ENCODE data around the gene TBX2. TPM values are rescaled to one million over a fixed set of nuclear protein-coding genes. Genes with fewer than 3 reads are reported as not detected.
A peak's percentile ranks its signal among the peaks of the same experiment; 100 is the strongest.

Gene TBX2
- total and polyA plus RNA-seq, 2 of the 13 experiments (the other 11 are each of a cell fraction or from before 2014, with no cell fraction given), result 2.8 to 15.3 TPM

DNA sequence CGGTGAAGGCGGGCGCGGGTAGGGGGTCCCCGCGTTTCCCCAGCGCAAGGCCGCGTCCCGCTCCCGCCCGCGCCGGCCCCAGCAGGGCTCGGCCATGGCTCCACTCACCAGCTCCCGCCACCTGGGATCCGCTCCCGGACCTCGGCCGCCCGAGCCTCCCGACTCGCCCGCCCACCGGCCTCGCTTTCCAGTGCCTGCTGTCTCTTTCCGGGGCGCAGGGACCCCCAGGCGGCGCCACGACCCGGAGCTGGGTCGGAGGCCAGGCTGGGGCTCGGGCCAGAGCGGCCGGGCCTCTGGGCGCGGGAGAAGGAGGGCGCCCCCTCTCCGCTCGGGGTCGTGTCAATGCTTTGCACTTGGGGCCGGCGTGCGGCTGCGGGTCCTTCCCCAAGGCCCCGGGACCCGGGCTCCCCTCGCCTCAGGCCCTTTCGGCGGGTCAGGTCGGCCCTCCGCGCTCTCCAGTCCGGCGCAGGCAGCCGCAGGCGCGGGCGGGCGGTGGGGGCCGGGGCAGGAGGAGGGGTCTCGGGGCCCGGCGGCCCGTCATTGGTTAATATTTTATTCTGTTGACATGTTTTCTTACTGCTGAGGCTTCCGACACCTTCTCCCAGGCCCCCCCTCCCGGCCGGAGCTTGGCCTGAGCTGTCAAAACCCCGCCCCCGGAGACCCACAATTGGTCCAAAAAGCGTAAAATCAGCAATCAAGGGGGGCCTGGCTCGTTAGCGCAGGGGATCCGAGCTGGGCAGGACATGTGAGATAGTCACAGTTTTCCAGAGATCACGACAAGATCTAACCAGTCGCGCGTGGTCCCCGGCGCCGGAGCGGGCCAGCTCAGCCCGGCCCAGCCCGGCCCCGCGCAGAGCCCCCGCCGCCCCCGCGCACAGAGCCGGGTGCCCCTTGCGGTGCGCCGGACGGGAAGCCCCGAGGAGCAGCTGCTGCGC lies at the start of gene TBX2 (continued):
- TF ChIP-seq, protein P1, sequence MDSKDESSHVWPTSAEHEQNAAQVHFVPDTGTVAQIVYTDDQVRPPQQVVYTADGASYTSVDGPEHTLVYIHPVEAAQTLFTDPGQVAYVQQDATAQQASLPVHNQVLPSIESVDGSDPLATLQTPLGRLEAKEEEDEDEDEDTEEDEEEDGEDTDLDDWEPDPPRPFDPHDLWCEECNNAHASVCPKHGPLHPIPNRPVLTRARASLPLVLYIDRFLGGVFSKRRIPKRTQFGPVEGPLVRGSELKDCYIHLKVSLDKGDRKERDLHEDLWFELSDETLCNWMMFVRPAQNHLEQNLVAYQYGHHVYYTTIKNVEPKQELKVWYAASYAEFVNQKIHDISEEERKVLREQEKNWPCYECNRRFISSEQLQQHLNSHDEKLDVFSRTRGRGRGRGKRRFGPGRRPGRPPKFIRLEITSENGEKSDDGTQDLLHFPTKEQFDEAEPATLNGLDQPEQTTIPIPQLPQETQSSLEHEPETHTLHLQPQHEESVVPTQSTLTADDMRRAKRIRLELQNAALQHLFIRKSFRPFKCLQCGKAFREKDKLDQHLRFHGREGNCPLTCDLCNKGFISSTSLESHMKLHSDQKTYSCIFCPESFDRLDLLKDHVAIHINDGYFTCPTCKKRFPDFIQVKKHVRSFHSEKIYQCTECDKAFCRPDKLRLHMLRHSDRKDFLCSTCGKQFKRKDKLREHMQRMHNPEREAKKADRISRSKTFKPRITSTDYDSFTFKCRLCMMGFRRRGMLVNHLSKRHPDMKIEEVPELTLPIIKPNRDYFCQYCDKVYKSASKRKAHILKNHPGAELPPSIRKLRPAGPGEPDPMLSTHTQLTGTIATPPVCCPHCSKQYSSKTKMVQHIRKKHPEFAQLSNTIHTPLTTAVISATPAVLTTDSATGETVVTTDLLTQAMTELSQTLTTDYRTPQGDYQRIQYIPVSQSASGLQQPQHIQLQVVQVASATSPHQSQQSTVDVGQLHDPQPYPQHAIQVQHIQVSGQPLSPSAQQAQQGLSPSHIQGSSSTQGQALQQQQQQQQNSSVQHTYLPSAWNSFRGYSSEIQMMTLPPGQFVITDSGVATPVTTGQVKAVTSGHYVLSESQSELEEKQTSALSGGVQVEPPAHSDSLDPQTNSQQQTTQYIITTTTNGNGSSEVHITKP (CRISPR knock-in tag; IDR thresholded peaks at IDR 0.05; ENCODE audit: low read depth), result no peak
- TF ChIP-seq ZNF124 (CRISPR knock-in tag; IDR thresholded peaks at IDR 0.05) (no peak; the same call in 1 of the 2 replicates), PLRG1 (conservative IDR thresholded peaks at IDR 0.05) (no peak), ZNF747 (CRISPR knock-in tag; IDR thresholded peaks at IDR 0.05; ENCODE audit: borderline replicate concordance) (no peak; the same call in 1 of the 2 replicates), KDM1A (CRISPR knock-in tag; IDR thresholded peaks at IDR 0.05) (no peak), HNRNPUL1 (IDR thresholded peaks at IDR 0.05; ENCODE audit: low read depth, low read length) (no peak), HOXA7 (CRISPR knock-in tag; IDR thresholded peaks at IDR 0.05) (no peak), ZNF639 (CRISPR knock-in tag; conservative IDR thresholded peaks at IDR 0.05) (peak; percentile 36; the same call in 1 of the 2 replicates), ZNF788 (CRISPR knock-in tag; IDR thresholded peaks at IDR 0.05; ENCODE audit: borderline replicate concordance) (peak; percentile 57; the same call in 1 of the 2 replicates), KDM5A (IDR thresholded peaks at IDR 0.05; ENCODE audit: borderline replicate concordance, low read length) (peak; percentile 61; the same call in 1 of the 2 replicates), ZSCAN31 (CRISPR knock-in tag; IDR thresholded peaks at IDR 0.05; ENCODE audit: low read depth) (no peak; the same call in 1 of the 2 replicates), NFRKB (IDR thresholded peaks at IDR 0.05) (no peak)
- TF ChIP-seq, protein P2, sequence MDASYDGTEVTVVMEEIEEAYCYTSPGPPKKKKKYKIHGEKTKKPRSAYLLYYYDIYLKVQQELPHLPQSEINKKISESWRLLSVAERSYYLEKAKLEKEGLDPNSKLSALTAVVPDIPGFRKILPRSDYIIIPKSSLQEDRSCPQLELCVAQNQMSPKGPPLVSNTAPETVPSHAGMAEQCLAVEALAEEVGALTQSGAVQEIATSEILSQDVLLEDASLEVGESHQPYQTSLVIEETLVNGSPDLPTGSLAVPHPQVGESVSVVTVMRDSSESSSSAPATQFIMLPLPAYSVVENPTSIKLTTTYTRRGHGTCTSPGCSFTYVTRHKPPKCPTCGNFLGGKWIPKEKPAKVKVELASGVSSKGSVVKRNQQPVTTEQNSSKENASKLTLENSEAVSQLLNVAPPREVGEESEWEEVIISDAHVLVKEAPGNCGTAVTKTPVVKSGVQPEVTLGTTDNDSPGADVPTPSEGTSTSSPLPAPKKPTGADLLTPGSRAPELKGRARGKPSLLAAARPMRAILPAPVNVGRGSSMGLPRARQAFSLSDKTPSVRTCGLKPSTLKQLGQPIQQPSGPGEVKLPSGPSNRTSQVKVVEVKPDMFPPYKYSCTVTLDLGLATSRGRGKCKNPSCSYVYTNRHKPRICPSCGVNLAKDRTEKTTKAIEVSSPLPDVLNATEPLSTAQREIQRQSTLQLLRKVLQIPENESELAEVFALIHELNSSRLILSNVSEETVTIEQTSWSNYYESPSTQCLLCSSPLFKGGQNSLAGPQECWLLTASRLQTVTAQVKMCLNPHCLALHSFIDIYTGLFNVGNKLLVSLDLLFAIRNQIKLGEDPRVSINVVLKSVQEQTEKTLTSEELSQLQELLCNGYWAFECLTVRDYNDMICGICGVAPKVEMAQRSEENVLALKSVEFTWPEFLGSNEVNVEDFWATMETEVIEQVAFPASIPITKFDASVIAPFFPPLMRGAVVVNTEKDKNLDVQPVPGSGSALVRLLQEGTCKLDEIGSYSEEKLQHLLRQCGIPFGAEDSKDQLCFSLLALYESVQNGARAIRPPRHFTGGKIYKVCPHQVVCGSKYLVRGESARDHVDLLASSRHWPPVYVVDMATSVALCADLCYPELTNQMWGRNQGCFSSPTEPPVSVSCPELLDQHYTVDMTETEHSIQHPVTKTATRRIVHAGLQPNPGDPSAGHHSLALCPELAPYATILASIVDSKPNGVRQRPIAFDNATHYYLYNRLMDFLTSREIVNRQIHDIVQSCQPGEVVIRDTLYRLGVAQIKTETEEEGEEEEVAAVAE (CRISPR knock-in tag; IDR thresholded peaks at IDR 0.05; ENCODE audit: borderline replicate concordance), result no peak
